B cell (primary cell): Measurements from ENCODE around the gene DYRK1A. TPM values are rescaled to one million over a fixed set of nuclear protein-coding genes. Genes with fewer than 3 reads are reported as not detected.

ENCODE experiments used
- ATAC-seq: fragments of 200-7000 bp; cut with Tn5 transposase; one replicate; pipeline ENCODE4 v1.10.0; 2021; ENCODE audit warnings: low read depth, mild to moderate bottlenecking, moderate number of reproducible peaks, moderate library complexity
- CTCF ChIA-PET: fragments of 350-600 bp; sonication (Branson Sonifier 250); formaldehyde crosslinking; loops from one replicate; lab custom pipeline; 2021; ENCODE audit warnings: antibody characterized with exemption, inconsistent platforms; lab: Charles Lee
- POLR2A ChIA-PET: fragments of 350-600 bp; sonication (Branson Sonifier 250); formaldehyde crosslinking; loops from one replicate; lab custom pipeline; 2021; ENCODE audit warnings: antibody characterized with exemption; lab: Charles Lee
- DNase-seq: peaks from one replicate; pipeline ENCODE4 v3.0.0; 2013
- H2AFZ ChIP-seq: 2 replicates; pipeline ENCODE4 v1.6.1; 2012; ENCODE audit warnings: mild to moderate bottlenecking, low read depth, low read length; ENCODE audit not compliant: insufficient read depth, poor library complexity, severe bottlenecking
- H3K27ac ChIP-seq, 2 donors: 1 replicate in 1 of 2; 2 replicates in 1 of 2; pipeline ENCODE4 v1.5.1; 2012 to 2013; ENCODE audit warnings: low read length in 2 of 2, mild to moderate bottlenecking in 2 of 2, moderate library complexity in 1 of 2
- H3K27me3 ChIP-seq, 4 experiments: fragments of 200-600 bp in 1 of 4; sonication (generic) in 1 of 4; replicated peaks in 1 of 4; 1 replicate in 2 of 4; 2 replicates in 2 of 4; pipeline versions ENCODE4 v1.6.1 to v1.7.0; 2013 to 2016; ENCODE audit warnings: low read length in 3 of 4, mild to moderate bottlenecking in 2 of 4, mixed read lengths in 1 of 4, moderate library complexity in 1 of 4; ENCODE audit not compliant: insufficient read depth in 4 of 4, control insufficient read depth in 3 of 4; ENCODE audit errors: control extremely low read depth in 1 of 4
- H3K36me3 ChIP-seq, 2 experiments: replicated peaks in 1 of 2; 1 replicate in 1 of 2; 2 replicates in 1 of 2; pipeline versions ENCODE4 v1.6.1 to v1.7.1; 2013; ENCODE audit warnings: low read length in 1 of 2; ENCODE audit not compliant: insufficient read depth in 2 of 2, control insufficient read depth in 1 of 2; ENCODE audit errors: control extremely low read depth in 1 of 2, extremely low read depth in 1 of 2
- H3K4me1 ChIP-seq, 2 donors: fragments of 200-600 bp in 1 of 2; sonication (generic) in 1 of 2; 1 replicate in 1 of 2; 2 replicates in 1 of 2; pipeline versions ENCODE4 v1.5.1 to v1.6.1; 2013 to 2017; ENCODE audit warnings: low read length in 2 of 2; ENCODE audit not compliant: control insufficient read depth in 2 of 2, insufficient read depth in 2 of 2
- H3K4me2 ChIP-seq: replicated peaks from 2 replicates; pipeline ENCODE3; 2012; ENCODE audit warnings: mild to moderate bottlenecking, low read depth, low read length; ENCODE audit not compliant: poor library complexity, severe bottlenecking
- H3K4me3 ChIP-seq, 5 experiments: fragments of 200-600 bp in 1 of 5; sonication (generic) in 1 of 5; 1 replicate in 3 of 5; 2 replicates in 2 of 5; pipeline versions ENCODE4 v1.5.1 to v1.7.0; 2011 to 2016; ENCODE audit warnings: low read length in 4 of 5, mild to moderate bottlenecking in 4 of 5, low read depth in 2 of 5, control low read depth in 1 of 5, moderate library complexity in 1 of 5; ENCODE audit not compliant: insufficient read depth in 1 of 5; ENCODE audit errors: control extremely low read depth in 1 of 5, extremely low read depth in 1 of 5
- H3K79me2 ChIP-seq: fragments of 200-600 bp; sonication (generic); one replicate; pipeline ENCODE4 v1.6.0; 2016; ENCODE audit warnings: low read length; ENCODE audit not compliant: control insufficient read depth, insufficient read depth
- H3K9ac ChIP-seq: fragments of 200-600 bp; sonication (generic); 2 replicates; pipeline ENCODE4 v1.6.1; 2017; ENCODE audit warnings: mild to moderate bottlenecking, low read length, moderate library complexity
- H3K9me3 ChIP-seq, 3 donors: one replicate each; pipeline versions ENCODE4 v1.6.1 to v1.7.1; 2013; ENCODE audit warnings: low read length in 2 of 3; ENCODE audit not compliant: control insufficient read depth in 2 of 3, insufficient read depth in 1 of 3; ENCODE audit errors: control extremely low read depth in 1 of 3
- H4K20me1 ChIP-seq: 2 replicates; pipeline ENCODE4 v1.6.0; 2012; ENCODE audit warnings: mild to moderate bottlenecking, low read length; ENCODE audit not compliant: insufficient read depth, control insufficient read depth, poor library complexity, severe bottlenecking
- H3K27ac Mint-ChIP-seq: one replicate; pipeline ENCODE4 v1.8.0; 2021; ENCODE audit warnings: mixed read lengths
- H3K27me3 Mint-ChIP-seq: one replicate; pipeline ENCODE4 v1.8.0; 2021; ENCODE audit warnings: mixed read lengths
- H3K4me1 Mint-ChIP-seq: one replicate; pipeline ENCODE4 v1.8.0; 2021; ENCODE audit warnings: mixed read lengths
- H3K4me3 Mint-ChIP-seq: one replicate; pipeline ENCODE4 v1.8.0; 2021; ENCODE audit warnings: mixed read lengths
- H3K9me3 Mint-ChIP-seq: one replicate; pipeline ENCODE4 v1.8.0; 2022; ENCODE audit warnings: mixed read lengths; ENCODE audit not compliant: insufficient read depth
- CTCF ChIP-seq: fragments of 200-600 bp; IDR thresholded peaks from one replicate; pipeline ENCODE4 v1.8.0; 2022; ENCODE audit warnings: antibody characterized with exemption, mild to moderate bottlenecking
- EZH2 ChIP-seq: IDR thresholded peaks from 2 replicates; pipeline ENCODE4 v1.6.1; 2012; ENCODE audit warnings: borderline replicate concordance, low read depth, mild to moderate bottlenecking, moderate library complexity, low read length; ENCODE audit not compliant: insufficient read depth, poor library complexity, severe bottlenecking
- WGBS: methylation state at CpG from one replicate; pipeline ENCODE4 v1.1.5; 2013; ENCODE audit warnings: missing lambda C conversion rate; ENCODE audit not compliant: insufficient coverage; 5-methylcytosine and 5-hydroxymethylcytosine counted together
- intact Hi-C: fragments of 100-400 bp; cut with micrococcal nuclease; formaldehyde crosslinking; loops from one replicate; pipeline ENCODE4 v1.10.0; 2022
- polyA plus RNA-seq: library from polyadenylated mRNA; depleted of rRNA; stranded (reverse); fragments of >200 nt; gene quantifications from 2 replicates; pipeline ENCODE4 v1.2.3, GENCODE V29; 2012
- total RNA-seq, 2 donors: library from RNA; stranded (reverse); fragments of 120-200 nt in 1 of 2; gene quantifications; 1 replicate in 1 of 2; 2 replicates in 1 of 2; pipeline versions ENCODE4 v1.2.3 to v1.2.4, GENCODE V29; 2013 to 2022

DYRK1A gene
- total and polyA plus RNA-seq, 2 donors (not counting 1 experiment from before 2014, with no cell fraction given) = 46.6 to 147 TPM

DNA sequence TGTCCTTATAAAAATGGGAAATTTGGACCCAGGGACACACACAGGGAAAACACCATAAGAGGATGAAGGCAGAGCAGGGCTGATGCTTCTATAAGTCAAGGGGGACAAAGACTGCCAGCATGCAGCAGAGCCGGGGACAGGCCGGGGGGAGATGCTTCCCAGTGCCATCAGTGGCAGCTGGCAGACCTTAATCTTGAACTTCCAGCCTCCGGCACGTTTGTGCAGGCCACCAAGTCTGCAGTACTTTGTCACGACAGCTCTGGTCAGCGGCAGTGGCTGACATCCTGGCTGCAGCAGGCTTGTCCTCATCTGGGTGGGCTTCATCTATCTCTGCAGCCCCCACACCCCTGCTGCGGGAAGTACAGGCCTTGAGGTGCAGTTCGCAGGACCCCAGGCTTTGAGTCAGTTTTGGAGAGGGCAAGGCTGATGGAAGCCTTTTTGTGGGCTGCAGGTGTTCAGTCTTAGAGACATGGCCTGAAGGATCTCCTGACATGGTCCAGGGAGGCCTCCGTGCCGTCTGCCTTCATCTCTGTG, 186.0 kb downstream of the DYRK1A start:
- no peak for TF ChIP-seq EZH2
- no peak for TF ChIP-seq CTCF
- Histone ChIP-seq H3K9me3 (peaks cover 0 to 4% (median 0%) of the 10 kb centered on the region in 3 donors), H3K9ac (no peak overlapping the region), H2AFZ (no peak overlapping the region), H4K20me1 (no peaks in the 10 kb centered on the region), H3K27me3 (peaks cover 0 to 9% (median 2%) of the 10 kb centered on the region in 4 experiments), H3K27ac (no peak overlapping the region), H3K4me1 (peaks cover 6 to 7% of the 10 kb centered on the region in 2 donors), H3K4me3 (no peak overlapping the region), H3K79me2 (no peaks in the 10 kb centered on the region), H3K4me2 (no peak overlapping the region), H3K36me3 (no peaks in the 10 kb centered on the region)
- DNase-seq (no peak), ATAC-seq (no peak)
- H3K27me3 Mint-ChIP-seq = peaks cover 45% of the 10 kb centered on the region
- POLR2A ChIA-PET = interaction anchor here (0.8 kb wide), 1 partner anchor 12 kb away, joined by 3 read pairs; no protein-coding TSS in a partner anchor
- H3K4me1 Mint-ChIP-seq = peaks cover 10% of the 10 kb centered on the region
- no peak overlapping the region for H3K27ac Mint-ChIP-seq
- no peak overlapping the region for H3K4me3 Mint-ChIP-seq
- H3K9me3 Mint-ChIP-seq = no peaks in the 10 kb centered on the region
- intact Hi-C loops = no loop called here
- CTCF ChIA-PET = no interaction called here
- 98% methylated on average over 9 of the region's 10 CpGs for WGBS

DNA sequence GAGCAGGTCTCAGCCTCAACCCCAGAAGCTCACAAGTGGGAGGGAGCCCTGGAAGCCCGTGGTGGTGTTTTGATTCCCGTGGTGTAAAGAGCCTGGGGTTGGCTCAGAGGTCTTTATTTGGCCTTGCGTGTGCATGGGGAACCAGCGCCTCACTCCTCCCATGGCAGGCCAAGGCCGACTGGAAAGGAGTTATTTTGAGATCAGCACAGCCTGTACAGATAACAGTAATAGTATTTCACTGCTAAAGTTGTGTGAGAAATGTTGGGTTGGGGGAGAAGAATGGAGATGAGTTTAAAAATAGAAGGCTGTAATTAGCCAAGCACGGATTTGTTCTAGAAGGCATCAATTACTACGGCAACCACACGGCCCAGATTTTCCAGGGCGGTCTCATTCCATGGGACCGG, 186.5 kb downstream of the DYRK1A start:
- Histone ChIP-seq H3K9me3 (peaks cover 0 to 4% (median 0%) of the 10 kb centered on the region in 3 donors), H3K79me2 (no peaks in the 10 kb centered on the region), H3K4me1 (peaks cover 6 to 8% of the 10 kb centered on the region in 2 donors), H3K4me3 (no peak overlapping the region), H4K20me1 (no peaks in the 10 kb centered on the region), H3K4me2 (no peak overlapping the region), H3K27ac (no peak overlapping the region), H3K36me3 (no peaks in the 10 kb centered on the region), H2AFZ (no peak overlapping the region), H3K9ac (no peak overlapping the region), H3K27me3 (peaks cover 0 to 5% (median 2%) of the 10 kb centered on the region in 4 experiments)
- Mint-ChIP-seq H3K4me3 (no peak overlapping the region), H3K27me3 (peaks cover 40% of the 10 kb centered on the region), H3K4me1 (peaks cover 11% of the 10 kb centered on the region), H3K27ac (no peak overlapping the region), H3K9me3 (no peaks in the 10 kb centered on the region)
- no peak for TF ChIP-seq EZH2
- TF ChIP-seq CTCF = no peak
- ChIA-PET POLR2A (no interaction called here), CTCF (no interaction called here)
- intact Hi-C loops = no loop called here
- 96% methylated on average over 6 of the region's 10 CpGs for WGBS
- ATAC-seq (no peak), DNase-seq (no peak)
